ENCODE results near the gene DENND1A.

DNA sequence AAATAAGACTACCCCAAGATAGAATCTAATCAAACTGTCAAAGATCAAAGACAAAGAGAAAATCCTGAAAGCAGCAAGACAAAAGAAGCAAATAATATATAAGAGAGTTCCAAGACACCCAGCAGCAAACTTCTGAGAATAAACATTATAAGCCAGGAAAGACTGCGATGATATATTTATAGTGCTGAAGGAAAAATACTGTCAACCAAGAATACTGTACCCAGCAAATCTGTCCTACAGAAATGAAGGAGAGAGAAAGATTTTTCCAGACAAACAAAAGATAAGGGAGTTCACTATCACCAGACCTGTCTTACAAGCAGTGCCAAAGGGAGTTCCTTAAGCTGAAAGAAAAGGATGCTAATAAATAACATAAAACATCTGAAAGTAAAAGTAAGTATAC is 227.4 kb downstream of the DENND1A start:
- TF ChIP-seq, protein P1, sequence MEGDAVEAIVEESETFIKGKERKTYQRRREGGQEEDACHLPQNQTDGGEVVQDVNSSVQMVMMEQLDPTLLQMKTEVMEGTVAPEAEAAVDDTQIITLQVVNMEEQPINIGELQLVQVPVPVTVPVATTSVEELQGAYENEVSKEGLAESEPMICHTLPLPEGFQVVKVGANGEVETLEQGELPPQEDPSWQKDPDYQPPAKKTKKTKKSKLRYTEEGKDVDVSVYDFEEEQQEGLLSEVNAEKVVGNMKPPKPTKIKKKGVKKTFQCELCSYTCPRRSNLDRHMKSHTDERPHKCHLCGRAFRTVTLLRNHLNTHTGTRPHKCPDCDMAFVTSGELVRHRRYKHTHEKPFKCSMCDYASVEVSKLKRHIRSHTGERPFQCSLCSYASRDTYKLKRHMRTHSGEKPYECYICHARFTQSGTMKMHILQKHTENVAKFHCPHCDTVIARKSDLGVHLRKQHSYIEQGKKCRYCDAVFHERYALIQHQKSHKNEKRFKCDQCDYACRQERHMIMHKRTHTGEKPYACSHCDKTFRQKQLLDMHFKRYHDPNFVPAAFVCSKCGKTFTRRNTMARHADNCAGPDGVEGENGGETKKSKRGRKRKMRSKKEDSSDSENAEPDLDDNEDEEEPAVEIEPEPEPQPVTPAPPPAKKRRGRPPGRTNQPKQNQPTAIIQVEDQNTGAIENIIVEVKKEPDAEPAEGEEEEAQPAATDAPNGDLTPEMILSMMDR (conservative IDR thresholded peaks at IDR 0.05; ENCODE audit: low read depth in 2 of 2): no peak
- TF ChIP-seq EZH2 (IDR thresholded peaks at IDR 0.05; ENCODE audit: low read depth, unreplicated experiment) (no peak), EZH2phosphoT487 (IDR thresholded peaks at IDR 0.05; ENCODE audit: unreplicated experiment) (no peak), CREB1 (CRISPR knock-in tag; IDR thresholded peaks at IDR 0.05; ENCODE audit: low read depth) (no peak)
